GM08714 (cell line): ENCODE results near the gene TRIP6.

ENCODE experiments used
- H3K4me3 ChIP-seq: fragments of 200-500 bp; sonication (Bioruptor generic); 2 replicates; pipeline ENCODE4 v1.5.1; 2014; ENCODE audit warnings: mild to moderate bottlenecking, low read length, inconsistent platforms
- ZNF274 ChIP-seq: IDR thresholded peaks from 2 replicates; pipeline ENCODE4 v1.6.1; 2012; ENCODE audit warnings: mild to moderate bottlenecking, low read depth, low read length

The TRIP6 gene

DNA sequence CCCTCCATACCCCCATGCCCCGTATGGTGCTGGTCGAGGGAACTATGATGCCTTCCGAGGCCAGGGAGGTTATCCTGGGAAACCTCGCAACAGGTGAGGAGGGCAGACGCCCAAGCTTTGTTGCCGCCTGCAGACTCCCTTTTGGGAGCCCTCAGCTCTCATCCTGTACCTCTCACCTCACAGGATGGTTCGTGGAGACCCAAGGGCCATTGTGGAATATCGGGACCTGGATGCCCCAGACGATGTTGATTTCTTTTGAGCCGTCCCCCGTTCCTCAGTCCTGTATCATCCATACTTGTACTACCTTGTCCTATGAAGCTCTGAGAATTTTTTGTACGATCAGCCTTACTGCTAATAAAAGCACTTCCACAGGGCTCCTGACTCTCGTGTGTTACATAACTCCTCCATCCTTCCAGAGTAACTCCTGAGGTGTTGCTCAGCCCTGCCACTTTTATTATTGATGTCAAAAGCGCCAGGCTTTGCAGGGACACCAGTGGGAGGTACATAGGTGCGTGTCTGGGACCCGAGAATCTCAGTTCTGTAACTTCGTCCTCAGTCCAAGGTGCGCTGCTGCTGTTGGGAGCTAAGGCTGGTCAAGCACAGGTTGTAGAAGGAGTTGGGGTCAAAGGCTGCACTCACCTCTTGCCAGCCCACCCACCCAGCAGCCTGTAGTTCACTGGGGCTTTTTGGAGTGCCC, 21.3 kb downstream of the TRIP6 start:
- TF ChIP-seq ZNF274: no peak
- H3K4me3 ChIP-seq: peak overlapping the region; percentile 82

DNA sequence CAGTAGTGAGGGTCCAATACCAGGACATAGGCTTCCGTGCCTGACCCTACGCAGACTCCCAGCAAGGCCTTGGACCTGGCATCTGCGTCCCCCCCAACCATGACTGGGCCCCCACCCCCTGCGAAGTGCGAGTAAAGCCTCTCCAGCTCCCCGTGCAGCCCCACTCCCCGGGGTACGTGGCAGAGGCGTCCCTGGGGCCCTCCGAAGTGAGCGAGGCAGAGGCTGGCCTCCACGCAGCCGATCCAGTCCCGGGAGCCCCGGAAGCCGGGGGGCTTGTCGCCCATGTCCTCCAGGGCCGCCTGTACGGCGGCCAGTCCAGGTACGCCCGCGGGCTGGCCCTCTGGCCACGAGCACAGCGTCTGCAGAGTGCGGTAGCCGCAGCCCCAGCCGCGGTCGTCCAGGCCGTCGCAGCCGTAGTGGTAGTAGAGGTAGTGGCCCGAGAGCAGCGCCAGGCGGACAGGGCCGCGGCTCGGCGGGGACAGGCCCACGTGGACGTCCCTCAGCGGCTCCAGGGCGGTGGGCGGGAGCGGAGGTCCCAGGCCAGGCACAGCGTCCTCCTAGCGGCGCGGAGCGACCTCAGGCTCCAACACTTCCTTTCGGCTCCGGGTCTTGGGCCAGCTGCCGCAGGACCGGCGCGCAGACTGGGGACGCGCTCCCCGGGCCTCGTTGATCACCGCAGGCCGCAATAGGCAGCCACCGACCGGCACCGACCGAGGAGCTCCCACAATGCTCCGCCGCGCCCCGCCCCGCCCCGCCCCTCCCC, 22.0 kb downstream of the TRIP6 start, which contains the start of gene UFSP1:
UFSP1 (minus strand) TSS at position 728 of the 763 bp plus-strand sequence; CDS start at position 284, 444 bp downstream.
- H3K4me3 ChIP-seq: peak within 1 kb of the TSS; percentile 82
- no peak for TF ChIP-seq ZNF274

DNA sequence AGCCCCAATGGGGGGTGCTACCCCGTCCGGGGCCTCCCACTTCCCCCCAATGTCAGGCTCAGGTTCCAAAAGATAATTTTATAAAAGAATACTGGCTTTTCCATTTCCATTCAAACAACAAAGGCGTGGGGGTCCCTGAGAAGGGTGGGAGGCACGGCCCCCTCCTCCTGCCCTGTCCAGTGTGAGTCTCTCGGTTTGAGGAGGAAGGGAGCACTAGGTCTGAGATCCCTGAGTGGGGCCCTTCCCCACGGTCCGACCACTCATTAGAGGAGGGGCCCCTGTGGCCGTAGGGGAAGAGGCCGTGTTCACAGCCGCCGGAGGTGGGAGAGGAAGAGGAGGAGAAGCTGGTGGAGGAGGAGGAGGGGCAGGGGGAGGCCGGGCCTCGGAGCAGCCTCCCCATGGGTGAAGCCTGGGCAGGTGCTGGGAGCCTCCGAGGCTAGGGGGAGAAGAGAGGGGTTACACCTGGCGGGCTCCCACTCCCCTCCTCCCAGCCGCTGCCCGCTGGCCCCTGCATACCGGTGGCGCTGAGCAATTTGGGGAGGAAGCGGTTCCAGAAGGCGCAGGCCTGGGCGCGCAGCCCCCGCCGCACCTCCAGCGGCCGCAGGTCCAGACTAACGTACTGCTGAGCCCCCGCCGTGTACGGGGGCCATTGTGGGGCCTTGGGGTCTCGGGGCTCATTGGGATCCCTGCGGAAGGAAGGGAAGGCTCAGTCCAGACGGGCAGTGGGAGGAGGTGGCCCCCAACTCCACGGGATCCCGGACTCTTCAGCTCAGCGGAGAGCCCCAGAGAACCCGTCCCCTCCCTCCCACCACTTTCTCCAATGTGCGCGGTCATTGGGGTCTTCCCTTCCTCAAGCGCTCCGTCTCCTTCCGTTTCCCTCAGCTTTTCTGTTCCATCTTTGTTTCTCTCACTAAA, 23.7 kb downstream of the TRIP6 start:
- peak overlapping the region; percentile 54; the same call in 1 of the 2 replicates for H3K4me3 ChIP-seq
- no peak for TF ChIP-seq ZNF274

DNA sequence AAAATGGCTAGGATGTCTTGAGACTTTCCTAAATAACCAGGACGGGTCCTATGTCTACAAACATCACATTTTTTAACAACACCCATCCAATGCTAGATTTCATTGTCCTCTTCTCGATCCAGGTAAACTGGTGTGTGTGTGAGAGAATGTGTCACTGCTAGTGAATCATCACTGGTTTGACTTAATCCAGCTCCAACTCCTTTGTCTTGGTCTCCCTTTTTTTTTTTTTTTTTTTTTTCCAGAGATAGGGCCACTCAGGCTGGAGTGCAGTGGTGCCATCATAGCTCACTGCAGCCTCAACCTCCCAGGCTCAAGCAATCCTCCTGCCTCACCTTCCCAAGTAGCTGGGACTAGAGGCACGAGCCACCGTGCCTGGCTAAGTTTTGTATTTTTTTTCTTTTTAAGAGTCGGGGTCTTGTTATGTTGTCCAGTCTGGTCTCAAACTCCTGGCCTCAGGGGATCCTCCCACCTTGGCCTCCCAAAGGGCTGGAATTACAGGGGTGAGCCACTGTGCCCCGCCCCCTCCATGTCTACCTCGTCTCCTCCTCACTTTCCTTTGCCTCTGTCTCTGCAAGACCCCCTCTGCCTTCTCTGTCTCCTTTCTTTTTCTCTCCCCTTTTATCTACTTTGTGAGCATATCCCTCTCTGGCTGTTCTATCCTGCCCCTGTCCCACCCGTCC, 24.5 kb downstream of the TRIP6 start:
- no peak overlapping the region for H3K4me3 ChIP-seq

DNA sequence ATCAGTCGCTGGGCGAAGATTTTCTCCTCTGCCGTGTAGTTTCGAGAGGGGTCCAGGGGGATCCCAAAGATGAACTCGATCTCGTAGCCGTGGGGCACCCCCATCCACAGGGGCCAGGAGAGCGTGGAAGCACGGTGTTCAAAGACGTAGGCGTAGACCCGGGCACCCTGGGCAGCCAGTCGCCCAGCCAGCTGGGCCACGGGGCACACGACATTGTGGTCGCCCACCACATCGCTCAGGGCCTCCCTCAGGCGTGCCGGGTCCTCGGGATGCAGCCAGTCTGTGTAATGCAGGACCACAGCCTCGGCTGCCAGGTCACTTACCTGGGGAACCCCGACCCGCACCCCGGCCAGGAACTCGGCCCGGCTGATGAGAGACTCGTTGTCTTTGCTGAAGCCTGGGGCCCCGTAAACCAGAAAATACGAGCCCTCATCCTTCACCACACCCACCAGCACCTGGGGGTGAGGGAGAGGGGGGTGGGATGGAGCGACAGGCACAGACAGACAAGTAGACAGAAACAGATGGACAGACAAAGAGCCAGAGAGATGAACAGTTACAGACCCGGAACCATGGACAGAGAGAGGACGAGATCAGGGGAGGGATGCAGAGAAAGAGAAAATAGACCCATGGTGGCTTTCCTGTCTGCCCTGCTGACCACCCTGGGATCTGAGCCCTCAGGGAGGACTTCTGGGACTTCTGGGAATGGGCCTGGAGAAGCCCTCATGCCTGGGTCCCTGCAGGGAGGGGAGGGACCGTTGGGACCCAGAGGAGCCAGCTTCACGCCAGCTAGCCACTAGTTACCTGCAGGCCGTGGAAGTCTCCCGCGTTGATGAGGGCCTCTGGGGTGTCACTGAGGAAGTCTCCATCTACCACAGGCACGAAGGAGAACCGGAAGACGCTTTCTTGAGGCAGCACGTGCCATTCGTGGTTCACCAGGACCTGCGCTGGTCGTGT, 25.5 kb downstream of the TRIP6 start:
- no peak for TF ChIP-seq ZNF274

More for the DNA sequence above, 24.5 kb downstream of the TRIP6 start:
- TF ChIP-seq ZNF274: no peak

DNA sequence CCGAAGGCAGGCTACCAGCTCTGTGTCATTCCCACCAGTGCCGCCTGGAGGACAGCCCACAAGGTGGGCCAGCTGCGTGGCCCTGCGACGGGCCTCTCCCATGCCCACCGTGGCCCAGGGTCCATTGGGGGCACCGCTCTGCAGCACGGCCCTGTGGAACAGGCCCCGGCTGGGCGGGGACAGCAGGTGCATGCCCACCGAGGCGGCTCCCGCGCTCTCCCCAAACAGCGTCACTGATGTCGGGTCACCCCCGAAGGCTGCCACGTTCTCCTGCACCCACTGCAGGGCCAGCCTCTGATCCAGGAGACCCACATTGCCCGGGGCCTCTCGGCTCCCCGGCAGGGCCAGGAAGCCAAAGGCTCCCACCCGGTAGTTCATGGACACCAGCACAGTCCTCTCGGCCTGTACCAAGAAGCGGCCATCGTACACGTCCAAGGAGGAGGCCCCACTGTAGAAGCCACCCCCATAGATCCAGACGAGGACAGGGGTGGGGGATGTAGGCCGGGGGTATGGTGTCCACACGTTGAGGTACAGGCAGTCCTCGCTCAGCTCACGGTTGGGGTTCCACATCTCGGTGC, 26.2 kb downstream of the TRIP6 start:
- no peak for TF ChIP-seq ZNF274
- no peak overlapping the region for H3K4me3 ChIP-seq

More for the DNA sequence above, 25.5 kb downstream of the TRIP6 start:
- H3K4me3 ChIP-seq: no peak overlapping the region

DNA sequence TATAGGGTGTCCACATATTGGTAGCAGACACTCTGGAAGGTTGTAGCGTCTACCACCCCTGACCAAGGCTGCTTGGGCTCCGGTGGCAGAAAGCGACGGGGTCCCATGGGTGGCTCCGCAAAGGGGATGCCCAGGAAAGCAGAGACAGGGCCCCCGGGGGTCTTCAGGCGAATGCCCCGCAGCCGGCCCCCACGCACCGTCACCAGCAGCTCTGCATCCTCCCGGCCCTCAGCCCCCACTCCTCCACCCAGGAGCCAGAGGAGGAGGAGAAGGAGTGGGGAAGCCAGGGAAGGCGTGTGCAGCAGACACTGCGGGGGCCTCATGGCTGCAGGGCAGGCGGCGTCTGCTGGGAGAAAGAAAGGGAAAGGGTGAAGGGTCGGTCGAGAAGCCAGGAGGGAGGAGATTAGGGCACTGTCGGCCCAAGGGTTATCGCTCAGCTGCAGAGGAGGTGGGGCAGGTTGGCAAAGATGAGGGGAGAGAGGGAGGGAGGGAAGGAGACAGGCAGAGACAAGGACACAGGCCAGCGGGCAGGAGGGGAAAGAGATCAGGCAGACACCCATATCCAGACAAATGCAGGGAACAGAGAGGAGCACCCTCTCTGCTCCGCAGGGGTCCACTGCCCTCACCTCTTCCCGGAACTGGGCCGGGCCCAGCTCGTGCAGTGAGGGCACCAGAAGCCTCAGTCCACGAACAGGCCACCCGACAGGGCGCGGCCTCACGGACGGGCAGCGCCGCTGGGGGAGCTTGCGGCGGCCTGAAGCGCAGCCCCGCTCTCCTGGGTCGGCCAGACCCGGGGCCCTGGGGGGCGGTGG, 26.9 kb downstream of the TRIP6 start:
- no peak for TF ChIP-seq ZNF274
- peak overlapping the region; percentile 63; the same call in 1 of the 2 replicates for H3K4me3 ChIP-seq

DNA sequence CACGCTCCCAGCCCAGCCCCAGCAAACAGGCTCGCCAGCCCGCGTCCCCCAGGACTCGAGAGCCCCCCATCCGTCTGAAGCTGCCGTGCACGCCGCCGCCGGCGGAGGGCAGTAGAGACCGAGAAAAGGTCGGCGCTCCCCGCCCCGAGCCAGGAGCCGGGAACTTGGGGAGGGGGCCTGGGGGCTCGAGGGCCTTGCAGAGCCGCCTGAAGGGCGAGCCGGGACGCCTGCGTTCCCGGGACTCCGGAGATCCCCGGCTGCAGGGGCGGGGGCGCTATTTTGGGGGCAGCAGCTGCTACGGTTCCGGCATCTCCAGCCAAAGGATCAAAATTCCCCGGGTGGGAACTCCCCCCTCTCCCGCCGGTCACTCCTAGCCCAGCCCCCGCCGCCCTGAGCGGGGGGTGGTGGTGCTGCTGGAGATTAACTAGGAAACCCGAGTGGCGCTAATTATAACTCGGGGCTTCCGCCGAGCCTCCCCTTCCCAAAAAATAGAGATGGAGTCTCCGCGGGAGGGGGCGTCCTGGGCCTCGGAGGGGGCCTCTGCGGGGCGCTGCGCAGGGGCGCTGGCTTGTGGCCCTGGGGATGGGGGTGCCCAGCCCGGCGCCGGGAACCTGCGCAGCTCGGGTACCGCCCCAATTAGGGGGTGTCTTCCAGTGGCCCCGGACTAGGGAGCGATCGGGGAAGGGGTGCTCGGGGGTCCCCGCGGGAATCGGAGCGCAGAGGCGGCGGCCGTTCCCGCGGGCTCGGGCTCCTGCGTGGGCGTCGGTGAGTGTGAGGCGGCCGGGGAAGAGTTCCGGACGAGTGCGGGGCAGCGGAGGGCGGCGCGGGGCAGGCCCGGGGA, 27.9 kb downstream of the TRIP6 start:
- TF ChIP-seq ZNF274: no peak
- peak overlapping the region; percentile 63 for H3K4me3 ChIP-seq

DNA sequence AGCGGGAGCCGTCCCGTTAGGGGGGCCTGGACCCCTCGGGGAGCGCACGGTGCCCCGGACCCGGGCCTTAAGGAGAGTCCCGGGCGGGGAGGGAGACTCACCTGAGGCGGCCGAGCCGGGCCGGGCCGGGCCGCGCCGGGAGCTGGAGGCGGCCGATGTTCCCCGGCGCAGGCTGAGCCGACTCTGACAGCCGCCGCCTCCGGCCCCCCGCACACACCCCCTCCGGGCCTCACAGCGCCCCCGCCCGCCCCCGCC, 28.4 kb downstream of the TRIP6 start, which contains the start of gene ACHE:
ACHE (minus strand) TSS at position 188 of the 255 bp plus-strand sequence. CDS start 1,656 bp downstream, outside the sequence.
- no peak for TF ChIP-seq ZNF274
- peak within 1 kb of the TSS; percentile 63 for H3K4me3 ChIP-seq

DNA sequence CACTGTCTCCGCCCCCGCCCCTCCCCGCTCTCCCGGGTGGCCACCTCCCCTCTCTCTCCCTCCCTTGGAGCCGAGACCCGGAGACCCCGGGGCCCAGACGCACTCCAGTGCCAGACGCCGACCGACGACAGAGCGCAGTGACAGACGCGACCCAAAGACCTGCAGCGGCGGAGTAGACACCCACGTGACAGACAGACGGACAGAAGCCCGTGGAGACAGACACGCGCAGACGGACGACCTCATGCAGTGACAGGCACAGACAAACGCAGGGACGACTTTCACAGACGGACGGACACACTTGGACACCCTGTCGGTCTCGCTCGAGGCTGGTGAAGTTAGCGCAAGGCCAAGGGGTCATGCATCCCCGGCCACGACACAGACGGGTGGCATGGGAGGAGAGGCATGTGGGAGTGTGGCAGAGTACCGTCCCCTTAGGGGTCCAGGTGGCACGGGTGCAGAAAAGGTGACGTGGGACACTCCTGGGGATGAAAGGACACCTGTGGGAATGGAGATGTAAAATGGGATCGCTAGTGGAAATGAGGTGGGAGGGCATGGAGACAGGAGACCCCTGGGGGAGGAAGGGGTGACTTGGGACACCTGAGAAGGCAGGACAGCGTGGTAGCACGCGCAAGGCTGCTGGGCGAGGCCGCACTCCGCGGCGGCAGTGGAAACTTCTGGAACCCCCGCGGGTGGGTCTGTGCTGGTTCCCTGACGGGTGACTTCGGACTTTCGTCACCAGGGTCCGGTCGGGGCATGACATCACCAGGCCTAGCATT, 29.0 kb downstream of the TRIP6 start:
- no peak for TF ChIP-seq ZNF274
- H3K4me3 ChIP-seq: no peak overlapping the region; the same call in 1 of the 2 replicates
